Right lobe of liver (tissue), 6 donors: ENCODE measurements around the gene NDUFAF5. TPM values are rescaled to one million over a fixed set of nuclear protein-coding genes. Genes with fewer than 3 reads are reported as not detected.

ENCODE experiments used
- ATAC-seq, 4 donors: fragments of 200-7000 bp; cut with Tn5 transposase; one replicate each; pipeline ENCODE4 v1.9.1; 2020; ENCODE audit warnings: mild to moderate bottlenecking in 4 of 4, moderate library complexity in 4 of 4
- DNase-seq, 3 donors: peaks; one replicate each; pipeline ENCODE4 v3.0.0-alpha.2; 2020
- H3K27ac ChIP-seq, 3 donors: fragments of 200-600 bp; one replicate each; pipeline ENCODE4 v1.8.0; 2022
- H3K27me3 ChIP-seq, 2 donors: fragments of 200-600 bp; one replicate each; pipeline ENCODE4 v1.8.0; 2022
- H3K36me3 ChIP-seq, 4 donors: fragments of 200-600 bp; sonication (generic) in 1 of 4; one replicate each; pipeline versions ENCODE4 v1.5.1 to v1.8.0; 2017 to 2022; ENCODE audit warnings: control low read depth in 1 of 4
- H3K4me1 ChIP-seq, 4 donors: fragments of 200-600 bp; sonication (generic) in 1 of 4; one replicate each; pipeline versions ENCODE4 v1.5.1 to v1.8.0; 2017 to 2022; ENCODE audit warnings: control low read depth in 1 of 4
- H3K4me3 ChIP-seq, 3 donors: fragments of 200-600 bp; one replicate each; pipeline ENCODE4 v1.8.0; 2022
- H3K9me3 ChIP-seq, 4 donors: fragments of 200-600 bp; sonication (generic) in 1 of 4; one replicate each; pipeline versions ENCODE4 v1.5.1 to v1.8.0; 2017 to 2022; ENCODE audit warnings: control low read depth in 1 of 4
- POLR2A ChIP-seq: fragments of 450-650 bp; IDR thresholded peaks from one replicate; pipeline ENCODE4 v1.6.1; 2017; ENCODE audit warnings: antibody characterized with exemption, mild to moderate bottlenecking
- WGBS: methylation state at CpG from one replicate; pipeline ENCODE4 v1.1.6; 2018; ENCODE audit warnings: low coverage, low lambda C conversion rate; ENCODE audit not compliant: insufficient coverage; ENCODE audit errors: missing lambda C conversion rate; 5-methylcytosine and 5-hydroxymethylcytosine counted together
- intact Hi-C, 2 donors: fragments of 100-400 bp; cut with DNase I; formaldehyde crosslinking; loops; one replicate each; pipeline versions ENCODE4 v1.11.2 to v1.14.1; 2022
- total RNA-seq, 6 experiments: library from RNA; depleted of rRNA in 2 of 6; stranded (reverse); fragments of >200 nt in 2 of 6; fragmentation: NEBNext Ultra II Directional in 3 of 6; extraction: Animal tissue kit (Norgen Biotek cat#: 25700) in 3 of 6; gene quantifications; one replicate each; pipeline versions ENCODE4 v1.1.0 to v1.2.4, GENCODE V29; 2016 to 2023
- TF ChIP-seq, protein P1 (sequence below), 4 donors: fragments of 200-600 bp in 3 of 4; fragments of 450-650 bp in 1 of 4; IDR thresholded peaks; one replicate each; pipeline versions ENCODE4 v1.5.1 to v1.8.0; 2016 to 2022; ENCODE audit warnings: antibody characterized with exemption in 4 of 4, mild to moderate bottlenecking in 2 of 4
- donor health status: DM: no; HTN: yes; CAD: no.
- donor health status: DM: no; HTN: no; CAD: no.
- donor health status: DM: no; HTN: no; CAD: no.
- donor health status: DM: no; HTN: yes; CAD: no.
- donor health status: DM: no; HTN: yes; CAD: no.

The NDUFAF5 gene
- total RNA-seq, 6 experiments from 2014 or later = 9.8 to 15.9 (median 11.7) TPM

DNA sequence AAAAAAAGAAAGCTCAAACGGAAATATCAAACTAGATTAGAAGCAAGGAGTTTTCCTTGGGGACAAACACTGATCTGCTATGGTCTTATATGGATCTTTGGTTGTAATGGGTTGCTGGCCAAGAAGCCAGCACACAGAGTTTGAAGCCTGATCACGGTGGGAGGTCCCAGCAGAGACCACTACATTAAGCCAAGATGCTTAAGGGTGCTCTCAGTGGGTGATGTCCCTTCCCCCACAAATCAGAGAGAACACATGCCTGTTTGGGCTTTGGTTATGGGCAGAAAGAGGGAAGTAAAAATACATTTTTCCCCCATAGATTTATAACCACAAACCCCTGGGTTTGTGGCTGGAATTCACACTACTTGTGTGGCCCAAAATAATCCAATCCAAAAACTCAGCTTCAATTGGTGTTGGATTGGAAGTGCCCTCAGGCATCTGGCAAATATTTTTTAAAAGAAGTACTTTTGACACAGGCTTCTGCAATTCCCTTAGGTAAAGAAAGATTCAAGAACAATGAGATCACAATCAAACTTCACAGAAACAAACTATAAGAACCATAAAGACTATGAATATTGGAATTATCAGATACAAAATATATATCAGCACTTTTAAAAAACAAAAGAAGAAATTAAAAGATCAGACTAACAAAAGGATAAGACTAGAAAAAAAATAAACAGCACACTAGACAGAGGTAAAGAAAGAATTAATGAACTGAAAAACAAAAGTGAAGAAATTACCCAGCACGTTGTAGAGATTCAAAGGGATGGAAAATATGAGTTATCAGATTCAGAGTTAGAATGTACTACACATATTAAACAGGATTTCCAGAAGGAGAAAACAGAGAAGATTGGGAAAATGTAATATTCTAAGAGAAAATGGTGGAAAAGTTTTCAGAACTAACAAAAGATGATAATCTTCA lies 44.8 kb upstream of the NDUFAF5 start:
- Histone ChIP-seq H3K9me3 (no peaks in the 10 kb centered on the region), H3K4me3 (no peak overlapping the region), H3K36me3 (no peaks in the 10 kb centered on the region), H3K27me3 (no peaks in the 10 kb centered on the region), H3K4me1 (no peaks in the 10 kb centered on the region), H3K27ac (no peak overlapping the region)
- TF ChIP-seq, protein P1, sequence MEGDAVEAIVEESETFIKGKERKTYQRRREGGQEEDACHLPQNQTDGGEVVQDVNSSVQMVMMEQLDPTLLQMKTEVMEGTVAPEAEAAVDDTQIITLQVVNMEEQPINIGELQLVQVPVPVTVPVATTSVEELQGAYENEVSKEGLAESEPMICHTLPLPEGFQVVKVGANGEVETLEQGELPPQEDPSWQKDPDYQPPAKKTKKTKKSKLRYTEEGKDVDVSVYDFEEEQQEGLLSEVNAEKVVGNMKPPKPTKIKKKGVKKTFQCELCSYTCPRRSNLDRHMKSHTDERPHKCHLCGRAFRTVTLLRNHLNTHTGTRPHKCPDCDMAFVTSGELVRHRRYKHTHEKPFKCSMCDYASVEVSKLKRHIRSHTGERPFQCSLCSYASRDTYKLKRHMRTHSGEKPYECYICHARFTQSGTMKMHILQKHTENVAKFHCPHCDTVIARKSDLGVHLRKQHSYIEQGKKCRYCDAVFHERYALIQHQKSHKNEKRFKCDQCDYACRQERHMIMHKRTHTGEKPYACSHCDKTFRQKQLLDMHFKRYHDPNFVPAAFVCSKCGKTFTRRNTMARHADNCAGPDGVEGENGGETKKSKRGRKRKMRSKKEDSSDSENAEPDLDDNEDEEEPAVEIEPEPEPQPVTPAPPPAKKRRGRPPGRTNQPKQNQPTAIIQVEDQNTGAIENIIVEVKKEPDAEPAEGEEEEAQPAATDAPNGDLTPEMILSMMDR (IDR thresholded peaks at IDR 0.05) = no peak
- TF ChIP-seq POLR2A = no peak
- DNase-seq = no peak
- no peak for ATAC-seq
- intact Hi-C loops = no loop called here
- WGBS = 80% methylated on average over 3 of the region's 3 CpGs

DNA sequence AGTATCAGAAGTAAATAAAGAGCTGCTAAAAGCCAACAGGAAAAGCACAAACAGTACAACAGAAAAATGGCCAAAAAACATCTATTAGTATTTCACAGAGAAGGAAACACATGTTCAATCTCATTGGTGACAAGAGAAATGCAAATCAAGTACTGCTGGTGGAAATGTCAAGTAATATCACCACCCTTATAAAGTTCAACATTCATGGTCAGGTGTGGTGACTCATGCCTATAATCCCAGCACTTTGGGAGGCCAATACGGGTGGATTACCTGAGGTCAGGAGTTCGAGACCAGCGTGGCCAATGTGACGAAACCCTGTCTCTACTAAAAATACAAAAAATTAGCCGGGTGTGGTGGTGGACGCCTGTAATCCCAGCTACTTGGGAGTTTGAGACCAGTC lies 42.9 kb upstream of the NDUFAF5 start:
- no peak for TF ChIP-seq POLR2A
- TF ChIP-seq, protein P1 (IDR thresholded peaks at IDR 0.05) = no peak
- Histone ChIP-seq H3K27me3 (no peaks in the 10 kb centered on the region), H3K4me1 (no peaks in the 10 kb centered on the region), H3K36me3 (no peaks in the 10 kb centered on the region), H3K4me3 (no peak overlapping the region), H3K27ac (no peak overlapping the region), H3K9me3 (no peaks in the 10 kb centered on the region)
- ATAC-seq (no peak), DNase-seq (no peak)
- intact Hi-C loops = no loop called here
- WGBS = 88% methylated on average over 5 of the region's 6 CpGs

DNA sequence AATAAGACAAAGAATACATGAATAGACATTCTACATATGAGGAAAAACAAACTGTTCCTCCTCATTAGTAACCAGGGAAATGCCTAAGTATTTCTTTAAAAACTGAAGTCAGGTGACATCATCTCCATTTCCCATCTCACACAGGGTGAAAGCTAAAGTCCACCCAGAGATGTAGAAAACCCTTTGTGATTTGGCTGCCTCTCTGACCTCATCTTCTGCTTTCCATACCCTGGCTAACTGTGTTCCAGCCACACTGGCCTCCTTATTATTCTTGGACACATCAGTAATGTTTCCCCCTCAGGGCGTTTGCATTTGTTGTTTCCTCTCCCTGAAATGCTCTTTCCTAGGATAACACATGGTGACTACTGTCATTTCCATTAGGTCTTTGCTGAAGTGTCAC lies 40.5 kb upstream of the NDUFAF5 start:
- intact Hi-C loops = no loop called here
- peak in 1 of 4 donors; percentile 28 for ATAC-seq
- TF ChIP-seq POLR2A = no peak
- TF ChIP-seq, protein P1 (IDR thresholded peaks at IDR 0.05) = no peak
- Histone ChIP-seq H3K27me3 (no peaks in the 10 kb centered on the region), H3K4me3 (no peak overlapping the region), H3K9me3 (no peaks in the 10 kb centered on the region), H3K27ac (no peak overlapping the region), H3K36me3 (no peaks in the 10 kb centered on the region), H3K4me1 (no peaks in the 10 kb centered on the region)
- 69% methylated on average over 1 of the region's 1 CpG for WGBS
- DNase-seq = no peak

DNA sequence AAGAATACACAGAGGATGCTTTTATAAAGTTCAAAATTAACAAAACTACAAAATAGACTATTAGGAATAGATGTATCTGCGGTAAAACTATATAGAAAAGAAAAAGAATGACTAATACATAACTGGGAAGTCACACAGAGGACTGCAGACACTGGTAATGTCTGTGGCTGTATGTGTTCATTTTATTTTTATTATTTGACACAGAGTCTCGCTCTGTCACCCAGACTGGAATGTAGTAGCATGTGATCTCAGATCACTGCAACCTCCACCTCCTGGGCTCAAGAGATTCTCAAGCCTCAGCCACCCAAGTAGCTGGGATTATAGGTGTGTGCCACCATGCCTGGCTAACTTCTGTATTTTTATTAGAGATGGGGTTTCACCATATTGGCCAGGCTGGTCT lies 39.0 kb upstream of the NDUFAF5 start:
- 100% methylated on average over 1 of the region's 2 CpGs for WGBS

More for the DNA sequence above, 39.0 kb upstream of the NDUFAF5 start:
- H3K9me3 ChIP-seq = no peaks in the 10 kb centered on the region
- TF ChIP-seq, protein P1 (IDR thresholded peaks at IDR 0.05) = no peak
- no peak for TF ChIP-seq POLR2A
- H3K36me3 ChIP-seq = peaks cover 0 to 6% (median 2%) of the 10 kb centered on the region in 4 donors
- H3K27ac ChIP-seq = no peak overlapping the region
- H3K4me1 ChIP-seq = no peaks in the 10 kb centered on the region
- no peak overlapping the region for H3K4me3 ChIP-seq
- DNase-seq (no peak), ATAC-seq (no peak)
- no peaks in the 10 kb centered on the region for H3K27me3 ChIP-seq
- intact Hi-C loops = no loop called here
